Measurements from ENCODE around the gene BATF3.
A peak's percentile ranks its signal among the peaks of the same experiment; 100 is the strongest.
"Not testable (repeated sequence)": the region's sequence is repeated elsewhere in the genome, so short reads cannot be mapped to it uniquely, and the experiment has no call there.

Gene BATF3

GRCh38 chr1:212699625-212700222 lies at the start of gene BATF3:
BATF3 (minus strand) TSS chr1:212699840; CDS start chr1:212699762, 78 bp downstream.
- peak; percentile 68 for DNase-seq

- DNase-seq: no peak
Observed at GRCh38 chr1:212746546-212746945, 46.9 kb upstream of the BATF3 start.

- DNase-seq: no peak
Observed at GRCh38 chr1:212745303-212745702, 45.7 kb upstream of the BATF3 start.

GRCh38 chr1:212743901-212744475 lies 44.3 kb upstream of the BATF3 start:
- DNase-seq: peak; percentile 49

GRCh38 chr1:212738330-212738729 lies 38.7 kb upstream of the BATF3 start:
- no peak for DNase-seq

GRCh38 chr1:212737559-212737958 lies 37.9 kb upstream of the BATF3 start:
- no peak for DNase-seq

- no peak for DNase-seq
Observed at GRCh38 chr1:212733109-212733508, 33.5 kb upstream of the BATF3 start.

GRCh38 chr1:212731630-212732029 lies 32.0 kb upstream of the BATF3 start:
- DNase-seq: no peak

GRCh38 chr1:212728606-212729005 lies 29.0 kb upstream of the BATF3 start:
- DNase-seq: no peak

GRCh38 chr1:212727386-212728181 lies 27.9 kb upstream of the BATF3 start:
- DNase-seq: no peak

GRCh38 chr1:212724679-212725078 lies 25.0 kb upstream of the BATF3 start:
- not testable (repeated sequence) for DNase-seq

- no peak for DNase-seq
Observed at GRCh38 chr1:212722270-212722957, 22.8 kb upstream of the BATF3 start.

GRCh38 chr1:212721388-212722247 lies 22.0 kb upstream of the BATF3 start:
- no peak for DNase-seq

GRCh38 chr1:212719633-212720032 lies 20.0 kb upstream of the BATF3 start:
- no peak for DNase-seq

- DNase-seq: no peak
Observed at GRCh38 chr1:212718499-212718898, 18.9 kb upstream of the BATF3 start.

GRCh38 chr1:212716161-212716560 lies 16.5 kb upstream of the BATF3 start:
- no peak for DNase-seq

GRCh38 chr1:212713465-212714136 lies 14.0 kb upstream of the BATF3 start:
- no peak for DNase-seq

GRCh38 chr1:212712451-212713303 lies 13.0 kb upstream of the BATF3 start:
- no peak for DNase-seq

GRCh38 chr1:212711974-212712373 lies 12.3 kb upstream of the BATF3 start:
- not testable (repeated sequence) for DNase-seq

- DNase-seq: no peak
Observed at GRCh38 chr1:212710566-212710965, 10.9 kb upstream of the BATF3 start.

All from CD4-positive, alpha-beta T cell treated with Interleukin-17A for 4 hours (primary cell).